CD4-positive, CD25-positive, alpha-beta regulatory T cell (primary cell): ENCODE data around the gene RTCA. TPM values are rescaled to one million over a fixed set of nuclear protein-coding genes. Genes with fewer than 3 reads are reported as not detected.
A peak's percentile ranks its signal among the peaks of the same experiment; 100 is the strongest.

Experiments used
- ATAC-seq, 2 donors: fragments of 150-1000 bp; cut with Tn5 transposase; one replicate each; pipeline ENCODE4 v1.10.0; 2021; ENCODE audit warnings: low read depth in 2 of 2, moderate number of reproducible peaks in 2 of 2, moderate library complexity in 1 of 2
- DNase-seq, 3 donors: peaks; one replicate each; pipeline versions ENCODE4 v3.0.0 to v3.0.0-alpha.2; 2012 to 2022; ENCODE audit warnings: mixed read lengths in 1 of 3
- H3K27ac ChIP-seq: one replicate; pipeline ENCODE4 v1.7.0; 2013; ENCODE audit warnings: mild to moderate bottlenecking, low read length; ENCODE audit not compliant: insufficient read depth, poor library complexity, severe bottlenecking
- H3K27me3 ChIP-seq: one replicate; pipeline ENCODE4 v1.7.0; 2013; ENCODE audit warnings: low read length; ENCODE audit not compliant: control insufficient read depth, insufficient read depth
- H3K36me3 ChIP-seq: one replicate; pipeline ENCODE4 v1.7.0; 2013; ENCODE audit warnings: mild to moderate bottlenecking, low read length, moderate library complexity; ENCODE audit not compliant: control insufficient read depth, insufficient read depth
- H3K4me1 ChIP-seq: 2 replicates; pipeline ENCODE4 v1.7.0; 2013; ENCODE audit warnings: mild to moderate bottlenecking, low read length; ENCODE audit not compliant: insufficient read depth, control insufficient read depth, poor library complexity, severe bottlenecking
- H3K4me3 ChIP-seq: one replicate; pipeline ENCODE4 v1.7.0; 2013; ENCODE audit warnings: low read depth, mild to moderate bottlenecking, low read length, moderate library complexity
- H3K9me3 ChIP-seq, 2 experiments: 1 replicate in 1 of 2; 2 replicates in 1 of 2; pipeline ENCODE4 v1.7.0; 2013; ENCODE audit warnings: low read length in 2 of 2, mild to moderate bottlenecking in 1 of 2, moderate library complexity in 1 of 2; ENCODE audit not compliant: control insufficient read depth in 2 of 2
- H3K27ac Mint-ChIP-seq, 3 donors: one replicate each; pipeline ENCODE4 v1.8.0; 2020 to 2022; ENCODE audit warnings: mild to moderate bottlenecking in 3 of 3, mixed read lengths in 3 of 3, moderate library complexity in 2 of 3
- H3K27me3 Mint-ChIP-seq: one replicate; pipeline ENCODE4 v1.8.0; 2022; ENCODE audit warnings: mild to moderate bottlenecking, mixed read lengths
- H3K36me3 Mint-ChIP-seq: one replicate; pipeline ENCODE4 v1.8.0; 2020; ENCODE audit warnings: mixed read lengths
- H3K4me1 Mint-ChIP-seq, 4 donors: one replicate each; pipeline ENCODE4 v1.8.0; 2020 to 2022; ENCODE audit warnings: mixed read lengths in 4 of 4, mild to moderate bottlenecking in 1 of 4
- H3K4me3 Mint-ChIP-seq, 4 donors: one replicate each; pipeline ENCODE4 v1.8.0; 2020 to 2022; ENCODE audit warnings: mild to moderate bottlenecking in 4 of 4, mixed read lengths in 4 of 4, moderate library complexity in 3 of 4
- H3K9me3 Mint-ChIP-seq, 7 donors: one replicate each; pipeline ENCODE4 v1.8.0; 2020 to 2022; ENCODE audit warnings: mixed read lengths in 7 of 7, mild to moderate bottlenecking in 3 of 7, moderate library complexity in 2 of 7
- polyA plus RNA-seq, 4 donors: library from polyadenylated mRNA; unstranded; fragments of 300-500 nt; fragmentation: Illumina TruSeq; gene quantifications; one replicate each; pipeline ENCODE4 v1.2.3, GENCODE V29; 2021
- total RNA-seq: library from RNA; stranded (reverse); gene quantifications from one replicate; pipeline ENCODE4 v1.2.3, GENCODE V29; 2022

RTCA gene
- total RNA-seq, result 49.9 TPM
- polyA plus RNA-seq, result 10 to 100 TPM; 25.9 to 37.5 (median 29.6) TPM

- Mint-ChIP-seq H3K9me3 (peaks cover 0 to 2% (median 0%) of the 10 kb centered on the region in 7 donors), H3K4me3 (peak within 1 kb of the TSS; percentile 98 to 100 (median 100)), H3K27ac (peak within 1 kb of the TSS; percentile 84 to 99 (median 98)), H3K36me3 (peaks cover 40% of the 10 kb centered on the region), H3K27me3 (no peaks in the 10 kb centered on the region), H3K4me1 (peaks cover 5 to 65% (median 41%) of the 10 kb centered on the region in 4 donors)
- no peaks in the 10 kb centered on the region for H3K27me3 ChIP-seq
- DNase-seq, result peak; percentile 93 to 97 (median 93)
- peak; percentile 94 to 96 for ATAC-seq
- H3K4me3 ChIP-seq, result peak within 1 kb of the TSS; percentile 92
- peak within 1 kb of the TSS; percentile 76 for H3K27ac ChIP-seq
- H3K4me1 ChIP-seq, result peaks cover 46% of the 10 kb centered on the region
- no peaks in the 10 kb centered on the region for H3K9me3 ChIP-seq
- peaks cover 27% of the 10 kb centered on the region for H3K36me3 ChIP-seq
These were observed at the start of gene RTCA for GRCh38 chr1:100265931-100266740. Gene RTCA, plus strand, starts transcription at chr1:100266216. Its CDS starts 160 bp downstream, at chr1:100266376.

DNA sequence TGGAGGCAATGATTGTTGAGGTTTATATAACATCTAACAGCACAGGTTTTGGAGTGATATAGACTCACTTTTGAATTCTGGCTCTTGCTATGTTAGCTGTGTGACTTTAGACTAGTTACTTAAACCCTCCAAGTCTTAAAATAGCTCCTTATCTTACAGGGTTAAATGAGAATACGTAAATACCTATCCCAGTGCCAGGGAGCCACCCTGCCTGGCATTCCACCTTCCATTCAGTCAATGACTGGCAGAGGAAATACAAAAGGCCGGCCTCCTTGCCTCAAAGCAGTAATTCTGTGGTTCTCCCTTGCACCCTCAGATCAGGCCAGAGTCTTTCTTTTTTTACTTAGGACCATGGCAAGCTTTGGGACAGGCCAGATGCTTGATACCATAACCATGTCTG lies 48.2 kb upstream of the RTCA start:
- peaks cover 0 to 10% (median 2%) of the 10 kb centered on the region in 4 donors for H3K4me1 Mint-ChIP-seq

GRCh38 chr1:100219457-100219856 lies 46.6 kb upstream of the RTCA start:
- ATAC-seq (no peak), DNase-seq (no peak)
- Histone ChIP-seq H3K4me1 (no peaks in the 10 kb centered on the region), H3K9me3 (no peaks in the 10 kb centered on the region), H3K36me3 (peaks cover 23% of the 10 kb centered on the region), H3K27me3 (no peaks in the 10 kb centered on the region), H3K4me3 (no peak overlapping the region), H3K27ac (no peak overlapping the region)
- H3K27ac Mint-ChIP-seq, result peak overlapping the region in 1 of 3 donors; percentile 77
- H3K4me1 Mint-ChIP-seq, result peaks cover 0 to 10% (median 6%) of the 10 kb centered on the region in 4 donors
- H3K4me3 Mint-ChIP-seq, result no peak overlapping the region
- H3K9me3 Mint-ChIP-seq, result no peaks in the 10 kb centered on the region
- no peaks in the 10 kb centered on the region for H3K27me3 Mint-ChIP-seq
- peaks cover 33% of the 10 kb centered on the region for H3K36me3 Mint-ChIP-seq

More for the DNA sequence above, 48.2 kb upstream of the RTCA start:
- H3K9me3 Mint-ChIP-seq, result no peaks in the 10 kb centered on the region
- Histone ChIP-seq H3K9me3 (no peaks in the 10 kb centered on the region), H3K36me3 (peaks cover 35% of the 10 kb centered on the region), H3K27ac (no peak overlapping the region), H3K4me1 (no peaks in the 10 kb centered on the region), H3K4me3 (no peak overlapping the region), H3K27me3 (no peaks in the 10 kb centered on the region)
- peaks cover 38% of the 10 kb centered on the region for H3K36me3 Mint-ChIP-seq
- no peaks in the 10 kb centered on the region for H3K27me3 Mint-ChIP-seq
- no peak for ATAC-seq
- H3K27ac Mint-ChIP-seq, result peak overlapping the region in 2 of 3 donors; percentile 23 to 78
- DNase-seq, result no peak
- H3K4me3 Mint-ChIP-seq, result no peak overlapping the region

DNA sequence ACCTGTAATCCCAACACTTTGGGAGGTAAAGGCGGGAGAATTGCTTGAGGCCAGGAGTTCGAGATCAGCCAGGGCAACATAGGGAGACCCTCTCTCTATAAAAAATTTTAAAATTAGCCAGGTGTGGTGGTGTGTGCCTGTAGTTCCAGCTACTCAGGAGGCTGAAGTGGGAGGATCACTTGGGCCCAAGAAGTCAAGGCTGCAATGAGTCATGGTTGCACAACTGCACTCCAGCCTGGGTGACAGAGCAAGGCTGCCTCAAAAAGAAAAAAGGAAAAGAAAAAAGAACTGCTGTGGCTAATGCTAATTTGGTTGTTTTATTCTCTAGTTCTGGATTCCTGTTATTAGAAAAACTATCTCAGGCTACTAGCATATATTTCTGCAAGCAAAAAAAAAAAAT lies 46.1 kb upstream of the RTCA start:
- Mint-ChIP-seq H3K4me3 (no peak overlapping the region), H3K27ac (peak overlapping the region in 2 of 3 donors; percentile 57 to 77), H3K4me1 (peaks cover 0 to 10% (median 6%) of the 10 kb centered on the region in 4 donors), H3K27me3 (no peaks in the 10 kb centered on the region), H3K9me3 (no peaks in the 10 kb centered on the region), H3K36me3 (peaks cover 30% of the 10 kb centered on the region)
- ATAC-seq, result no peak
- no peak for DNase-seq
- Histone ChIP-seq H3K4me1 (no peaks in the 10 kb centered on the region), H3K4me3 (no peak overlapping the region), H3K36me3 (peaks cover 18% of the 10 kb centered on the region), H3K9me3 (no peaks in the 10 kb centered on the region), H3K27me3 (no peaks in the 10 kb centered on the region), H3K27ac (no peak overlapping the region)

GRCh38 chr1:100222428-100222827 lies 43.6 kb upstream of the RTCA start:
- Mint-ChIP-seq H3K27me3 (no peaks in the 10 kb centered on the region), H3K4me3 (no peak overlapping the region), H3K4me1 (peaks cover 0 to 10% (median 6%) of the 10 kb centered on the region in 4 donors), H3K9me3 (no peaks in the 10 kb centered on the region), H3K36me3 (peaks cover 21% of the 10 kb centered on the region), H3K27ac (peak overlapping the region in 1 of 3 donors; percentile 38)
- Histone ChIP-seq H3K27ac (no peak overlapping the region), H3K4me1 (no peaks in the 10 kb centered on the region), H3K9me3 (no peaks in the 10 kb centered on the region), H3K27me3 (no peaks in the 10 kb centered on the region), H3K36me3 (peaks cover 12% of the 10 kb centered on the region), H3K4me3 (no peak overlapping the region)
- no peak for DNase-seq
- ATAC-seq, result no peak

DNA sequence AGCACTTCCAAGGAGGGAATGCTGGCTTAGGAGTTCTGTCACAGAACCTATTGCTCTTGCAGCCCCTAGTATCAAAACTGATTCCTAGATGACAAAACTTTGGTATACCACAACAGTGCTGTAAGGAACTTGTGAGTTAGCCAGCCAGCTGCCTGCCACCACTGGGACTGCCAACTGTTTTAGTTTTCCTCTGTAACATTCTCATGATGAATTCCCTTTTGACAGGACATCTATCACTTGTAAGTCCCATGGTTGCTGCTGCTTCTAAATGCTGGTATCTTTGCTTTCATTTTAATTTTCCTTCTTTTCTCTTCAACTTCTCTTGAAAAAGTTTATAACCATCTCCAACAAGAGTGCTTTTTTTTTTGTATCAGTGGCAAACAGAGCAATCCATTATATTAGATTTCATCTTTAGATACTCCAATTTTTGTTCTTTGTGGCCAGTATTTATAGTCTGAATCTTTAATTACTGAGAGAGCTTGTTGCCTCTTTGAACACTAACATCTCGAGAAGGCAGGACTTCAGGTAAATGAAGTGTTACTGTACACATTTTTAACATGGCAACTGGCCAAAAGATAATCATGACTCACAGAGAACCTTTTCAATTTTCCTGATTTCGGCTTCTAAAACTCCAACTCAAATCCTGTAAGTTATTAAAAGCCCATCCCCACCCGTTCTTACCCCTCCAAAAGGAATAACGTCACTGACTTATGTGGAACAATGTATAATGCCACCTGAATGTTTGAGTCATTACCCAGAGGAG lies 36.2 kb upstream of the RTCA start:
- Mint-ChIP-seq H3K27me3 (no peaks in the 10 kb centered on the region), H3K9me3 (peaks cover 0 to 1% (median 0%) of the 10 kb centered on the region in 7 donors), H3K4me1 (peaks cover 3 to 6% (median 5%) of the 10 kb centered on the region in 4 donors), H3K36me3 (peaks cover 33% of the 10 kb centered on the region), H3K27ac (peak overlapping the region in 1 of 3 donors; percentile 78), H3K4me3 (no peak overlapping the region)
- DNase-seq, result no peak
- no peak overlapping the region for H3K4me3 ChIP-seq
- no peak for ATAC-seq
- H3K36me3 ChIP-seq, result peaks cover 33% of the 10 kb centered on the region
- H3K9me3 ChIP-seq, result no peaks in the 10 kb centered on the region
- no peaks in the 10 kb centered on the region for H3K27me3 ChIP-seq
- no peak overlapping the region for H3K27ac ChIP-seq
- H3K4me1 ChIP-seq, result no peaks in the 10 kb centered on the region

GRCh38 chr1:100230765-100231164 lies 35.3 kb upstream of the RTCA start:
- peak in 1 of 3 donors; percentile 7 for DNase-seq
- no peak overlapping the region for H3K4me3 Mint-ChIP-seq
- Histone ChIP-seq H3K27me3 (no peaks in the 10 kb centered on the region), H3K27ac (no peak overlapping the region), H3K36me3 (peaks cover 36% of the 10 kb centered on the region), H3K9me3 (no peaks in the 10 kb centered on the region), H3K4me1 (no peaks in the 10 kb centered on the region), H3K4me3 (no peak overlapping the region)
- H3K27me3 Mint-ChIP-seq, result no peaks in the 10 kb centered on the region
- no peak overlapping the region for H3K27ac Mint-ChIP-seq
- peaks cover 3 to 6% (median 5%) of the 10 kb centered on the region in 4 donors for H3K4me1 Mint-ChIP-seq
- ATAC-seq, result no peak
- peaks cover 0 to 1% (median 0%) of the 10 kb centered on the region in 7 donors for H3K9me3 Mint-ChIP-seq
- peaks cover 35% of the 10 kb centered on the region for H3K36me3 Mint-ChIP-seq
